ENCODE results near the gene TKT. TPM values are rescaled to one million over a fixed set of nuclear protein-coding genes. Genes with fewer than 3 reads are reported as not detected.

The TKT gene
- total RNA-seq, 1 experiment from 2014 or later = 278 TPM

DNA sequence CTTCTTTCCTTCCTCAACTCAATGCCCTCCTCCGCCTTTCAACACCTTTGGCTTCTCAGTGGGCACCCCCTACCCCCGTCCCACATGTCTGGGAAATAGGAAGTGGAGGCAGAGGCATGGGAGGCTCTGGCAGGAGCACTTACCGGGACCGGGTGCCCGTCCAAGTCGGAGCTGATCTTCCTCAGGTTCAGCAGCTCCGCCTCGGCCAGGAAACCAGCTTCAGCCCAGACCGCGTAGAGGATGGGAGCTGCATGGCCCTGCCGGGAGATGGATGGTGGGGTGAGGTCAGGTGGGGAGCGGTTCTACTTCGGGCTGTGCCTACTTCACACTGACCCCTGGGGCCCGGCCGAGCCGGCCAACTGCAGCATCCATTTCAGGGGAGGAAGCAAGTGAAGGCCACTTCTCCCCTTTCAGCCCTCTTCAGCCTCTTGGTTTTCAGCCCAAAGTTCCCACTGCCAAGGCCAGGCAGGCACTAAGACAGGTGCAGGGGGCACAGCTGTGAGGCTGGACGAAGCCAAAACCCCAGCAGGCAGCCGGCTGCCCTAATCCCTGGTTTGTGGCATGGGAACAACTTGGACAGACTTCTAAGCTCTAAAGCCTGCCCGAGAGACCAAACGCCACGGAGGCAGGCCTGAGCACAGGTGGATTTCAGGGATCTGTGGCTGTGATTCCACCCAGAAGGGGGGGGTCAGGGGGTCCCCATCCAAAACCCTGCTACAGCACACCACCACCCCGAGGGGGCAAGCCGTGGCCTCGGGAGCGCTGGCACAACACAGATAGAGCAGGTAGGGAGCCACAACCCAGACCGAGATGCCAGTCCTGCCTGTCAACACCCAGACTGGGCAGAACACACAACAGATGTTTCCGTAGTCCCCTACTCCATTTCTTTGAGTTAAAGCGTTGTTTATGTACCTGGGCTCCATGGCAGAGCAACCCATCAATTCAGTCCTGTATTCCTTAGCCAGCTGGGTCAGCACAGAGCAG lies 14.5 kb downstream of the TKT start:
- no peak for DNase-seq (ENCODE audit: low read depth in 1 of 2, low spot score in 2 of 2)

DNA sequence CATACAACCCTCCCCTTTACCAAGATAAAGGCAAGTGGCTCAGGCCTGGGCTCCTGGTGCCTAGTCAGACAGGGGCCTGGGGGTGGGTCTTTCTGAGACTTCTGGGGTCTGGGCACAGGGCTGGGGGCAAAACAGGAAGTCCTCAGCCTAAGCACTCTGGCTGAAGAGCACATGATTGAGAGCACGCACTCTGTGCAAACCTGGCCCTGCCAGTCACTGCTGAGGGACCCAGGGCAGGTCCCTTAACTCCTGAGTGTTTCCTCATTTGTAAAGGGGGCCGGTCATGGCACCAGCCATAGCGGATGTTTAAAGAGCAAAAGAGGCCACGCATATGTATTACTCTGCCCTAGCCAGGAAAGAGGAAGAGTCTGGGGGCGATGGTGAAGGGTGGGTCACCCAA lies 16.0 kb downstream of the TKT start:
- Histone ChIP-seq H3K36me3 (peaks cover 83% of the 10 kb centered on the region), H3K4me1 (replicated peaks) (peaks cover 71% of the 10 kb centered on the region), H3K27me3 (replicated peaks) (no peaks in the 10 kb centered on the region), H3K4me3 (no peak overlapping the region), H3K27ac (no peak overlapping the region), H3K9me3 (replicated peaks) (no peaks in the 10 kb centered on the region)
- no peak for DNase-seq (ENCODE audit: low read depth in 1 of 2, low spot score in 2 of 2)

More for the DNA sequence above, 14.5 kb downstream of the TKT start:
- Histone ChIP-seq H3K9me3 (replicated peaks) (no peaks in the 10 kb centered on the region), H3K27ac (no peak overlapping the region), H3K36me3 (peaks cover 74% of the 10 kb centered on the region), H3K27me3 (replicated peaks) (no peaks in the 10 kb centered on the region), H3K4me3 (no peak overlapping the region), H3K4me1 (replicated peaks) (peaks cover 63% of the 10 kb centered on the region)

DNA sequence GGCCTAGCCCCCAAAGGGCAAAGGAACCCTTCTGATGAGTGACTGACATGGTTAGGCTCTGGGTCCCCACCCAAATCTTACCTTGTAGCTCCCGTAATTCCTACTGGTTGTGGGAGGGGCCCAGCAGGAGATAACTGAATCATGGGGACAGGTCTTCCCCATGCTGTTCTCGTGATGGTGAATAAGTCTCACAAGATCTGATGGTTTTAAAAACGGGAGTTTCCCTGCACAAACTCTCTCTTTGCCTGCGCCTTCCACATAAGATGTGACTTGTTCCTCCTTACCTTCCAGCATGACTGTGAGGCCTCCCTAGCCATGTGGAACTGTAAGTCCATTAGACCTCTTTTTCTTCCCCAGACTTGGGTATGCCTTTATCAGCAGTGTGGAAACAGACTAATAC lies 16.9 kb downstream of the TKT start:
- Histone ChIP-seq H3K4me3 (no peak overlapping the region), H3K36me3 (peaks cover 87% of the 10 kb centered on the region), H3K27ac (no peak overlapping the region), H3K9me3 (replicated peaks) (no peaks in the 10 kb centered on the region), H3K27me3 (replicated peaks) (no peaks in the 10 kb centered on the region), H3K4me1 (replicated peaks) (peaks cover 65% of the 10 kb centered on the region)
- no peak for DNase-seq (ENCODE audit: low read depth in 1 of 2, low spot score in 2 of 2)

DNA sequence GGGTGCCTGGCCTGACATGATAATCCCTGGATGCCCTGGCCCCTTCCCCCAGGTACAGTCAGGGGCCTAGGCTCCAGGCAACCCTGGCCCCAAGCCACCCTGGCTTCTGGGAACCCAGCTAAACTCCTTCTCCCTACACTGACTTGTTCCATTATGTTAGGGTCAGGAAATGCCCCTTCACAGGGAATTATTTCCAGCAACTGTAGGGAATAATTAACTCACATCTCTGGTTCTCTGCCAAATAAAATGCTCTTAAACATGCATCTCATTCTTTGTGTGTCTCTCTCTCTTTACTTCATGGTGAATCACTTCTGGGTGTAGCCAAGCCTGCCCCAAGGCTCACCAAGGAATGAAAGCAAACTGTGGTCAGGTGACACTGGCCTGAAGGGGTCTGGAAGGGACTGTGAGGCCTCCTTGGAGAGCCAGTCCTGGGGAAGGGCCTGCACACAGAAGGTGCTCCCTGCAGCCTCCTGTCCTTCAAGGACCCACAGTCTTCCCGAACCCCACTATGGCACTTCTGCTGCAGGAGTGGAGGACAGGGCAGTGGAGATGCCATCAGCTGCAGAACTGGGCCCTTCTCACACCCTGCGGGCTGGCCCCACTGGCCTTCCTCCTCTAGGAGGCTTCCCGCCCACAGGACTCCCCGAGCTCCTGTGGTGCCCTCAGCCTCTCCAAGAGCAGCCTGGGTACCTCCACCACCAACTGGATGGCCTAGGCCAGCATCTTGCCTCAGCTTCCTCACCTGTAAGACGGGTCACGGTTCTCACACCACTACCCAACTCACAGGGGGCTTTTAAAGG lies 17.6 kb downstream of the TKT start:
- Histone ChIP-seq H3K9me3 (replicated peaks) (no peaks in the 10 kb centered on the region), H3K4me3 (no peak overlapping the region), H3K36me3 (peaks cover 87% of the 10 kb centered on the region), H3K27me3 (replicated peaks) (no peaks in the 10 kb centered on the region), H3K4me1 (replicated peaks) (peaks cover 59% of the 10 kb centered on the region), H3K27ac (peak overlapping the region; percentile 87)
- peak; percentile 82 to 89 for DNase-seq (ENCODE audit: low read depth in 1 of 2, low spot score in 2 of 2)

DNA sequence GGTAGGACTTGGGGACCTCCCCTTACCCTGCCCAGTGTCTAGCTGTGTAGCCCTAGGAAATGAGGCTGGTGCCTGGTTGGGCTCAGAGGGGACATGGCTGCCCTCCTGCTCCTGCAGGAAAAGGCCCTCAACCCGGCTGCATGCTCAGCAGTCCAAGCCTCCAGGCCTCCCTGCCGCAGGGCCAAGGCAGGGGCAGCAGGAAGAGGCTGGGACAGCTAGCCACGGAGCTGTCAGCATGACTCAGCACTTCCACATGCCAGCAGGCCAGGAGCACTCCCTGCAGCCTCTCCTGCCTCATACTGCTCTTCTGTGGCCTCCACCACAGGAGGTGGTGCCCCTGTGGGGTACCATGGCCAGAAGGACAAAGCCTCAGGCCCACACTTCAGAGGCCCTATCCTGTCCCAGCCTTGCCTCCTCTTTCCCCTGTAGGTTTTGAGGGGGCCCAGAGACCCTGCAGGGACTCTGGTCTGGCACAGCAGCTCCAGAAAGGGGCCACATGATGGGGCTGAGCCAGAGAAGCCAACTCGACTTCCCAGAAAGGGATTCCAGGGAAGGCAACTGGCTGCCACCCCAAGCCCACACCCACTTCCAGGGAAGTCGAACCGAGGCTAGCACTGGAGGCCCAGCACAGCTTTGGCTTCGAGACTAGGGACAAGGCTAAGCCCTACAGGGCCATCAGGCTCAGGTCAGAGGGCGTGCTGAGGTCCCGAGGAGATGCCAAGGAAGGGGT lies 19.5 kb downstream of the TKT start:
- peak overlapping the region; percentile 87 for H3K27ac ChIP-seq
- H3K4me1 ChIP-seq (replicated peaks) = peaks cover 47% of the 10 kb centered on the region
- DNase-seq (ENCODE audit: low read depth in 1 of 2, low spot score in 2 of 2) = peak; percentile 74 to 88
- no peaks in the 10 kb centered on the region for H3K9me3 ChIP-seq (replicated peaks)
- peaks cover 91% of the 10 kb centered on the region for H3K36me3 ChIP-seq
- no peak overlapping the region for H3K4me3 ChIP-seq
- H3K27me3 ChIP-seq (replicated peaks) = no peaks in the 10 kb centered on the region

DNA sequence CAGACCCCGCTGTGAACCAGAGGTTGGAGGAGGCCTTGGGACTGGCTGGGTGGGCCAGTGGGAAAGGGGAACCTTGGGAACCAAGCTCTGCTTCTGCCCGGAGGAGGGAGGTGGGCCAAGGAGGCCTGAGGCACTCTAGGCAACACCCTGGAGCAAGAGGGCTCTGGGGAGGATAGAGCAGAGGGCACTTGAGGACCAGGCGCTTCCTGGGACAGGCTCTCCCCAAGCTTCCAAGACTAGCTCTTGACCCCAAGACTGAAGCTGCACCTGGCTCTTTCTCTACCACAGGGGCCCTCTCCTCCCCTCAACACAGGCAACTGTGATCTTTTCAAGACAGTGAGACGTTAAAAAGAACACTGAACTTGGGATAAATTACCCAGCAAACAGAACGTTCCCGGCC lies 20.3 kb downstream of the TKT start:
- Histone ChIP-seq H3K27ac (peak overlapping the region; percentile 87), H3K9me3 (replicated peaks) (no peaks in the 10 kb centered on the region), H3K36me3 (peaks cover 91% of the 10 kb centered on the region)

DNA sequence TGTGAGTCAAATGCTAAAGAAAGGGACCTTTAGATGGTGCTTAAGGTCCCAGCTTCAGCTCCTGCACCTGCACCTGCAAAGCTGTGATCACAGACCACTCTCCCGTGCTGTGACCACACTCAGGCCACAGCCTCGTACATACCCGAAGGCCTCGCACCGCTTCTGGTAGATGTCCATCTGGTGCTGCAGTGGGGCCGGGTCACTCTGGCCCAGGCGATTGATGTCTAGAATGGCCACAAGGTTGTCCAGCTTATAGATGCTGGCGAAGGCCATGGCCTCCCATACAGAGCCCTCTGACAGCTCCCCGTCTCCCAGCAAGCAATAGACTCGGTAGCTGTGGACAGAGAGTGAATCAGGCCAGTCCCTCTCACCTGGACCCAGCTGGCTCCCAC lies 21.0 kb downstream of the TKT start:
- Histone ChIP-seq H3K36me3 (peaks cover 91% of the 10 kb centered on the region), H3K27ac (no peak overlapping the region), H3K4me3 (no peak overlapping the region), H3K9me3 (replicated peaks) (no peaks in the 10 kb centered on the region), H3K27me3 (replicated peaks) (no peaks in the 10 kb centered on the region), H3K4me1 (replicated peaks) (peaks cover 44% of the 10 kb centered on the region)
- DNase-seq (ENCODE audit: low read depth in 1 of 2, low spot score in 2 of 2) = no peak

More for the DNA sequence above, 20.3 kb downstream of the TKT start:
- H3K4me3 ChIP-seq = no peak overlapping the region
- peaks cover 47% of the 10 kb centered on the region for H3K4me1 ChIP-seq (replicated peaks)
- H3K27me3 ChIP-seq (replicated peaks) = no peaks in the 10 kb centered on the region
- DNase-seq (ENCODE audit: low read depth in 1 of 2, low spot score in 2 of 2) = no peak

DNA sequence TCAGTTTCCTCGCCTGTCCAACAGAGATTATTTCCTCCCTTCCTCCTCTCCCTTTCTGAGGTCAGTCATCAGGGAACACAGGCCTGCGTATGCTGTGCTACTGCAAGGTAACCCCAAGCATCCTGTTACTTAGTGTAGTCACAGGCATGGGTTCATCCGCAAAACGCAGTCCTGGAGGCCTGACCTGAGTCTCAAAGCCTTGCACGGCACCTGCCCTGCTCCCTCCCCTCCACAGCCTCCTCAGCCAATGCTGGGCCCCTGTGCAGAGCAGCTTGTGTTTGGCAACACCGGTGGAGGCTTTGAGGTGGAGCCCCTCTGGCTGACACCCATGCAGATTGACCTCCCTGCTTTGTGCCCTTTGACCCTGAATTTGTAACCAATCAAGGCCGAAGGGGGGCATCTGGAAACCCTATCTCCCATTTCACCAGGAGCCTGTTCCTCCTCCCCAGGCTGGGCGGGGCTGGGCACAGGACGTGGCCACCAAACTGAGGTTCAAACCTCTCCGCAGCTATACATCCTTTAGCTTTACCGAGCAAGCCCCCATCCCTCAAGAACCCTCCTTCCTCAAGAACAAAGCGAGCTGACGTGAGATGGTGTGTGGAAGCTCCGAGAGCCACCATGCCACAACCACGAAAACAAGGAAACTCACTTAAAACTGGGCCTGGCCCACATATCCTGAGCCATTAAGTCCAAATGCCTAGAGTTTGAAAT lies 21.5 kb downstream of the TKT start:
- H3K36me3 ChIP-seq = peaks cover 91% of the 10 kb centered on the region
- DNase-seq (ENCODE audit: low read depth in 1 of 2, low spot score in 2 of 2) = no peak
- peaks cover 38% of the 10 kb centered on the region for H3K4me1 ChIP-seq (replicated peaks)
- H3K4me3 ChIP-seq = no peak overlapping the region
- no peak overlapping the region for H3K27ac ChIP-seq
- no peaks in the 10 kb centered on the region for H3K27me3 ChIP-seq (replicated peaks)
- H3K9me3 ChIP-seq (replicated peaks) = no peaks in the 10 kb centered on the region

DNA sequence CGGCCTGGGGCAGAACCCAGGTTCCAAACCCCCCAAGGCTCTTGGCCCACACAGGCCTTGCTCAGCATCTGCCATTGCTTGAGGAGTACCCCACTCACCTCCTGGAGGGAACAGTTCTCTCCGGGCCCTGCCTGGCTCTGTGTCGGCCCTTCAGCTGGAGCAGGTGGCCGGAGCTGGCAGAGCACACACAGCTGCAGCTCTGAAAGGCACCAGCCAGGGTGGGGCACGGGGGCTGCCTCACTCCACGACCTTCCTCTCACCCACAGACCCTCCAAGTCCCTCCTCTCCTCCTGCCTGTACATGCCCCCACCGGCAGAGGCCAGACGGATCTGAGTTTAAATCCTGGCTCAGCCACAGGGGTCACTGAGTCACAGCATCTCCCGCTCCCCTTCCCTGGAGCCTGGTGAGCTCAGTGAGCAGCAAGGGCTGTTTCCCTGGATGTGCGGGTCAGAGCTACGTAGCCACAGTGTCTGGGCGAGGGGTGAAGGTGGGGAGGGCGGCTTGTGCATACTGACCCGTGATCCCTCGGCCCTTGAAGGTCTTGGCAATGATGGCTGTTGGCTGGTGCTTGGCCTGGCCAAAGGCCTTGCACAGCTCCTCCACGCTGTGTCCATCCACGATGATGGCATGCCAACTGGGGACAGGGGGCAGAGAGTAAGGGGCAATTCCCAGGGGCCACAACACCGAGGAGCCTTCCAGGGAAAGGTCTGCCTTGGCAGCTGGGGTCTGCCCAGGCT lies 23.0 kb downstream of the TKT start:
- no peaks in the 10 kb centered on the region for H3K27me3 ChIP-seq (replicated peaks)
- DNase-seq (ENCODE audit: low read depth in 1 of 2, low spot score in 2 of 2) = no peak
- peaks cover 23% of the 10 kb centered on the region for H3K4me1 ChIP-seq (replicated peaks)
- H3K27ac ChIP-seq = no peak overlapping the region
- H3K9me3 ChIP-seq (replicated peaks) = no peaks in the 10 kb centered on the region
- H3K36me3 ChIP-seq = peaks cover 96% of the 10 kb centered on the region
- H3K4me3 ChIP-seq = no peak overlapping the region

DNA sequence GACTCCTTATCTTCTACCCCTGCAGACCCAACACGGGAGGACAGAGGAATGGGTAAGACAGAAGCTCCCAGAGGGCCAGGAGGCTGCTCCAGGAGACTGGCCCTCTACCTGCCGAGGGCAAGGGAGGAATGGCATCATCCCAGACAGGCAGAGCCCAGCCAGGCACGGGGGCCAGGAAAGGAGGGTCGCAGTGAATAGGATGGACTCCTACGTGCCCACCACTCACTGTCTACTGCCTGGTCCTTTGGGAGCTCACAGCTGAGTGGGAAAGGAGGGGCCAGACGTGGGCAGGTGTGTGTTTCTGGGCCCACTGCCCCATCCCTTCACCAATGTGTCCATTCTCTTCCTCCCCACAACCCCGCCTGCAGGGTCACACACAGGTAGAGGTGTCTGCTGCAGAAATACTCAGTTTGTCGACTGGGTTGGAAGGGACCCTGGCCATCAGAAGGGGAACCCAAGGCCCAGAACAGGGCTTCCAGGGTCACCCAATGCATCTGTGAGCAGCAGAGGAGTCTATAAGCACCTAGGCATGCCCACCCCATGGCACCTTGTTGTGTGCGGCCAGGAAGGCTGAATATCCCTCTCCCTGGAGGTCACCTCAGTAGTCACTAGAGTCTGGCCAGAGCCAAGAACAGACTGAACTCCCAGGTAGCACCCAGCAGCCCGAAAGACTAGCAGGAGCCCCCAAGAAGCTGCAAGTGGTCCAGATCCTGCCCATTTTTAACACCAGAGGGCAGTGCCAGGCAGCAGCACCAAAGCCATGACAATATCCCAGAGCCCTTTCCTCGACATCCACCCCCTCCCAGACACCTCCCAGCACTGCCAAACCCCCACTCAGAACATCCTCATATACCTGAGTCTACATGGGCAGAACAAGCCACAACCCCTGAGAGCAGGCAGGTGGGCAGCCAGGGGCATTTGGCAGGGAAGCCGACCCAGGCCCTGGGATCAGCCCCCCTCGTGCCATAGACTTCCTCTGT lies 24.0 kb downstream of the TKT start:
- H3K27ac ChIP-seq = no peak overlapping the region
- DNase-seq (ENCODE audit: low read depth in 1 of 2, low spot score in 2 of 2) = no peak
- no peak overlapping the region for H3K4me3 ChIP-seq
- peaks cover 98% of the 10 kb centered on the region for H3K36me3 ChIP-seq
- H3K9me3 ChIP-seq (replicated peaks) = no peaks in the 10 kb centered on the region
- no peaks in the 10 kb centered on the region for H3K27me3 ChIP-seq (replicated peaks)
- H3K4me1 ChIP-seq (replicated peaks) = peaks cover 14% of the 10 kb centered on the region

DNA sequence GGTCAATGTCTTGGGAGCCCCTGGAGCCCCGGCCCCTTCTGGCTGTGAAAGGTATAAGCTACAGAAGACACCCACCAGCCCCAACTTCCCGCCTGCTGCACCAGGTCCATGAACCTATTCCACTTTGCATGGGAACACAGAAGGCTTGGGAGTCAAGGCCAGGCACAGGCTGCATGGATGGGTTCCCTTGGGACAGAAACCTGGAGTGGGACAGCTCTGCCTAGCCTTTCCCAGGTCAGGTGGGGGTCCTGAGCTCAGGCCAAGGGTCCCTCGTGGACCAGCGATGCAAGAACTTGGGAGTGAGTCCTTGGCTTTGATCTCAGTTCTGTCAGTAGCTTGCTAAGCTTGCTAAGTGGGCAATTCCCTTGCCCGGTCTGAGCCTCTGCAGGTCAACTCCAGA lies 25.0 kb downstream of the TKT start:
- no peak for DNase-seq (ENCODE audit: low read depth in 1 of 2, low spot score in 2 of 2)
- Histone ChIP-seq H3K27me3 (replicated peaks) (no peaks in the 10 kb centered on the region), H3K9me3 (replicated peaks) (no peaks in the 10 kb centered on the region), H3K4me3 (no peak overlapping the region), H3K36me3 (peaks cover 98% of the 10 kb centered on the region), H3K27ac (no peak overlapping the region), H3K4me1 (replicated peaks) (peaks cover 3% of the 10 kb centered on the region)

All from SJSA1 (cell line).